Stimulated activated CD8-positive, alpha-beta memory T cell treated with anti-CD3 and anti-CD28 coated beads, Interleukin-2, amount 100 ng/mL, for 48 hours (primary cell): Measurements from ENCODE around the gene NOG.

Experiments
- DNase-seq, 2 donors: peaks; one replicate each; pipeline ENCODE4 v3.0.0-alpha.2; 2020; ENCODE audit warnings: low read depth in 2 of 2

NOG gene

DNA sequence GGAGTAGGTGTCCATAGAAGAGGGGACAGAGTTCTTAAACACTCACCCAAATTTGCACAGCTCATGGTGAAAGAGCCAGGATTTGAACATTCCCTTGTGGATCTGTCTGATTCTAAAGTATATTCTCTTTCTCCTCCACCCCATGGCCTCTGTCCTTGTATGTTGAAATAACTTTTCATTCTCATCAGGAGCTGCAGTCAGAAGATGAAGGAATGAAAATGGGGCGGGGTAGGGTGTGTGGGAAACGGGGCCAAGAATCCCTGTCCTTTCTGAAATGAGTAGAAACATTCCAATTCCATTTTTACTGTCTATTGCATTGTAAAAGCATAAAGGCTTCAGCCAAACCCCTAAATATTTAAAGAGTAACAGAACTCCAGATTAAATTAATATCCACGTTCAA, 42.8 kb downstream of the NOG start:
- DNase-seq = no peak

DNA sequence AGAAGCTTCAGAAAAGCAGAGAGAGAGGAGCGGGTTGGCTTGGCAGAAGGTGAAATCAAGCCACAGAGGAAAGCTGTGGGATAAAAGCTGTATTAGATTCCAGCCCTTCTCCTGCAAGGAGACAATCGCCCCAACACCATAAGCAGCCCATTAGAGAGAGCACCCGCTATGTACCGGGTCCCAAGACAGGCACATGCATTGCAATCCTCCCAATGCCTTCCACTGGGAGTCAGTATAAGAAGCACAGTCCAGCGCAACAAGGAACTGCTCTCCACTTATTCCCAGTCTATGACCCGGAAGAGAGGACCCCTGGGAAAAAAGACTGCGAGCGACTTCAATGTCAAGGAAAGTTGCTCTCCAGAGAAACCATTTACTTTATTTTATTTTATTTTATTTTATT, 43.8 kb downstream of the NOG start:
- no peak for DNase-seq

DNA sequence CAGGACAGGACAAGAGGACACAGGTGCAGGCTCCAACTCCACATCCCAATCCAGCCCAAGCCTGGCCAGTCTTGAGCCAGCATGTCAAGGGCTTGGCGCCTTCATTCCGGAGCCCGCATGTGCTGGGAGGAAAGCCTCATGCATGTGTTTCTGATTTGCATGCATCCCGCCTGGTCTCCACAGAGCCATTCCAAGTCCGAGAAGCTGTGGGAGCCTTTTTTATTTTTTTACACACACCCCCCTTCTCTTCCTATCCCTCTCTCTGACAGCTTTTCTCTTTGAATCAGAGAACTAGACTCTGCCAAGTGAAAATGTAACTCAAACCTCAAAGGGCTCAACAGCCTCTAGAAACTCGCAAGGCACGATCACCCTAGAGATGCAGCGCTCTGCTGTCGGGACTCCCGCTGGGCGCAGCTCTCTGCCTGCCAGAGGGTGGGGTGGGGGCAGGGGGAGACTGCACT, 45.1 kb downstream of the NOG start:
- DNase-seq = no peak

DNA sequence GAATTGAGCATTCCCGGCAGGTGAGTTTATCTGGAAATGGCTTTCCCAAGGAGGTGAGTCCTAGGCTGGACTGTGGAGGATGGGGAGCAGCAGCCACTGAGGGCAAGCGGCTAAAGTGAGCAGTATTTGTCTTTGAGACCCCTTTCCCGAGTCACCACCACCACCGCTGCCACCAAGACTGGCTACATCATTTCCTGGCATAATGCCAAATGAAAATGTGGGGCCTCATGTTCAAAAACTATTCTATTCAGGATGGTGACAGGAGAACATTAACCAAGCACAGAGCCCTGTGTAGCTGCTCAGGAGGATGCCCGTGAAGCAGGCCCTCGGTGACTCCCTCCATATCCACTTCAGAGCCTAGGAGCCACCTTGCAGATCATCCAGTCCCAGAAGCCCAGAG, 46.0 kb downstream of the NOG start:
- no peak for DNase-seq

DNA sequence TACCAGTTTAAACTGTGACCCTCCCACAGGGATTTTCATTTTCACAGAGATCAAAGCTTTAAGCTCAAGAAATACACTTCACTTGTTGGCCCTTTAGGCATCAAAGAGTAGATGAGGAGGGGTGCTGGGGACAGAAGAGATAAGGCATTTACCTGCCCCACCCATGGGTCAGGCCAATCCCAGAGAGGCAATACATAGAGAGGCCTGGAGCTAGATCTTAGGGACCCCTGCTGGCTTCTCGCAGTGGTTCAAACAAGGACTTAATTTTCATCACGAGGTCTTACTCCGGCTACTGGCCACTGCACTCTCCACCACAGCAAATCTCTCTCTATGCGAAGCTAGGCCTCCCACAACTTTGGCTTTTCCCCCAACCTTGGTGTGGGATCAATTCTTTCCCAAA, 46.6 kb downstream of the NOG start:
- no peak for DNase-seq

DNA sequence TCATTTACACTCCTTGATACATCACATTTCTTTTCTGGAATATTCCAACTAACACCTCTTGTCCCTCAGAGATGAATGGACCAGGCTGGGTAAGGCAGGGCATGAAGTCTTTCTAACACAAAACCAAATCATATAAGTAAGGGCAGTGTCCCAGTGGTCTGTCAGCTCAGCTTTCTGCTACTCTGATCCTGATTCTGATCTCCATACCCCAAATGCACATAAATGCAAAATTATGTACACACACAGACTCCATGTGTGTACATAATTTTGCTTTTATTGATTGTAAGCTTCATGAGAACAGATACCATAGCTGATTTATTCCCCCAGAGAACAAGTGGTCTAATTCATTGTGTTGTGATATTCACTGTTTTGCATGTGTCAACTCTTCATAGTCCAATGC, 47.9 kb downstream of the NOG start:
- no peak for DNase-seq

DNA sequence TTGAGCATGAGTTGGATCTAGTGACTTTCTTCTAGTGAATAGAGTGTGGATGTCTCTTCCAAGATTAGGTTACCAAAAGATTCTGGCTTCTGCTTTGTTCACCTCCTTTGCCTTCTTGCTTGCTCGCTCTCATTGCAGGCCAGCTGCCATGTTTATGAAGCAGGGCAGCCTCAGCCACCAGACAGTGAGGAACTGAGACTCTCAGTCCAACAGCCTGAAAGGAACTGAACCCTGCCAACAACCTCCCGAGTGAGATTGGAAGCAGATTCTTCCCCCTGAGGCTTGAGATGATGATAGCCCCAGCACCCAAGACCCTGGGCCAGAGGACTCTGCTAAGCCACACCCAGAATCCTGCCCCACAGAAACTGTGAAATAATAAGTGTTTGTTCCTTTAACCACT, 48.4 kb downstream of the NOG start:
- no peak for DNase-seq

DNA sequence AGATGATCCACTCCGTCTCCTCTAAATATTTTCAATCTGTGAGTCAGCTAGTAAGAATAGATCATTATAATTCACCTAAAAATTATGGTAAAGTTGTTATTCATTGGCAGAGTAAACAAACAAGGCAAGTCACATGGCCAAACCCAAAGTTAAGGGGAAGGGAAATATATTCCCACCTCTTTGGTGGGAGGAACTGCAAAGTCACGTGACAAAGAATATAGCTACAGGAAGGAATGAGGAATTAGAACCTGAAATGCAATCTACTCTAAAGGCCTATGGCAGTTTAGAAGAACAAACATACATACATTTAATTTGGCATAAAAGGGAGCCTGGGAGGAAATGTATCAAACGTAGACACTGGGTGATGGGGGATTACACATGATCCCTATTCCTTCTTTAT, 48.9 kb downstream of the NOG start:
- DNase-seq = no peak
